ENCODE data around the gene THADA.

The THADA gene

GRCh38 chr2:43349904-43350303 lies 245.9 kb downstream of the THADA start:
- CTCF ChIA-PET, result no interaction called here
- POLR2A ChIA-PET, result no interaction called here
- Histone ChIP-seq H3K4me3 (ENCODE audit: control insufficient read depth in 1 of 7, extremely low read depth in 1 of 7, insufficient read depth in 4 of 7, low read depth in 2 of 7, low read length in 6 of 7) (no peak overlapping the region), H3K27ac (ENCODE audit: insufficient read depth in 1 of 2, low read depth in 1 of 2, low read length in 2 of 2, poor library complexity in 1 of 2, severe bottlenecking in 2 of 2) (no peak overlapping the region), H3K4me1 (ENCODE audit: control extremely low read depth in 1 of 4, control insufficient read depth in 4 of 4, insufficient read depth in 4 of 4, low read length in 3 of 4) (no peaks in the 10 kb centered on the region), H3K27me3 (replicated peaks in 2 of 5; ENCODE audit: control insufficient read depth in 4 of 5, insufficient read depth in 5 of 5, low read length in 4 of 5) (no peaks in the 10 kb centered on the region), H3K9me3 (ENCODE audit: control extremely low read depth in 1 of 5, control insufficient read depth in 4 of 5, insufficient read depth in 2 of 5, low read depth in 1 of 5, low read length in 4 of 5) (no peaks in the 10 kb centered on the region), H3K36me3 (ENCODE audit: control insufficient read depth in 4 of 4, insufficient read depth in 4 of 4, low read length in 3 of 4) (peaks cover 0 to 3% (median 1%) of the 10 kb centered on the region in 4 experiments)
- WGBS (ENCODE audit: insufficient coverage), result 100% methylated on average over 1 of the region's 3 CpGs
- no peak for DNase-seq

GRCh38 chr2:43348908-43349661 lies 246.8 kb downstream of the THADA start:
- POLR2A ChIA-PET, result no interaction called here
- no CpG with 5 or more reads among the region's 1 CpG for WGBS (ENCODE audit: insufficient coverage)

GRCh38 chr2:43347746-43348145 lies 248.1 kb downstream of the THADA start:
- ChIA-PET POLR2A (interaction anchor here (1.0 kb wide), 1 partner anchor 19 kb away, joined by 3 read pairs; no protein-coding TSS in a partner anchor), CTCF (no interaction called here)
- peaks cover 5 to 10% (median 9%) of the 10 kb centered on the region in 4 experiments for H3K36me3 ChIP-seq (ENCODE audit: control insufficient read depth in 4 of 4, insufficient read depth in 4 of 4, low read length in 3 of 4)
- no peak overlapping the region for H3K27ac ChIP-seq (ENCODE audit: insufficient read depth in 1 of 2, low read depth in 1 of 2, low read length in 2 of 2, poor library complexity in 1 of 2, severe bottlenecking in 2 of 2)
- no peaks in the 10 kb centered on the region for H3K4me1 ChIP-seq (ENCODE audit: control extremely low read depth in 1 of 4, control insufficient read depth in 4 of 4, insufficient read depth in 4 of 4, low read length in 3 of 4)
- no peak overlapping the region for H3K4me3 ChIP-seq (ENCODE audit: control insufficient read depth in 1 of 7, extremely low read depth in 1 of 7, insufficient read depth in 4 of 7, low read depth in 2 of 7, low read length in 6 of 7)
- WGBS (ENCODE audit: insufficient coverage), result 96% methylated on average over 3 of the region's 4 CpGs
- no peaks in the 10 kb centered on the region for H3K9me3 ChIP-seq (ENCODE audit: control extremely low read depth in 1 of 5, control insufficient read depth in 4 of 5, insufficient read depth in 2 of 5, low read depth in 1 of 5, low read length in 4 of 5)
- H3K27me3 ChIP-seq (replicated peaks in 2 of 5; ENCODE audit: control insufficient read depth in 4 of 5, insufficient read depth in 5 of 5, low read length in 4 of 5), result no peaks in the 10 kb centered on the region
- DNase-seq, result no peak

More at GRCh38 chr2:43348908-43349661, 246.8 kb downstream of the THADA start:
- no peaks in the 10 kb centered on the region for H3K9me3 ChIP-seq (ENCODE audit: control extremely low read depth in 1 of 5, control insufficient read depth in 4 of 5, insufficient read depth in 2 of 5, low read depth in 1 of 5, low read length in 4 of 5)
- H3K4me1 ChIP-seq (ENCODE audit: control extremely low read depth in 1 of 4, control insufficient read depth in 4 of 4, insufficient read depth in 4 of 4, low read length in 3 of 4), result no peaks in the 10 kb centered on the region
- H3K27ac ChIP-seq (ENCODE audit: insufficient read depth in 1 of 2, low read depth in 1 of 2, low read length in 2 of 2, poor library complexity in 1 of 2, severe bottlenecking in 2 of 2), result no peak overlapping the region
- DNase-seq, result no peak
- CTCF ChIA-PET, result no interaction called here
- H3K27me3 ChIP-seq (replicated peaks in 2 of 5; ENCODE audit: control insufficient read depth in 4 of 5, insufficient read depth in 5 of 5, low read length in 4 of 5), result no peaks in the 10 kb centered on the region
- peaks cover 0 to 3% (median 1%) of the 10 kb centered on the region in 4 experiments for H3K36me3 ChIP-seq (ENCODE audit: control insufficient read depth in 4 of 4, insufficient read depth in 4 of 4, low read length in 3 of 4)
- no peak overlapping the region for H3K4me3 ChIP-seq (ENCODE audit: control insufficient read depth in 1 of 7, extremely low read depth in 1 of 7, insufficient read depth in 4 of 7, low read depth in 2 of 7, low read length in 6 of 7)

- H3K4me1 ChIP-seq (ENCODE audit: control extremely low read depth in 1 of 4, control insufficient read depth in 4 of 4, insufficient read depth in 4 of 4, low read length in 3 of 4), result no peaks in the 10 kb centered on the region
- no peak overlapping the region for H3K27ac ChIP-seq (ENCODE audit: insufficient read depth in 1 of 2, low read depth in 1 of 2, low read length in 2 of 2, poor library complexity in 1 of 2, severe bottlenecking in 2 of 2)
- DNase-seq, result no peak
- no peaks in the 10 kb centered on the region for H3K27me3 ChIP-seq (replicated peaks in 2 of 5; ENCODE audit: control insufficient read depth in 4 of 5, insufficient read depth in 5 of 5, low read length in 4 of 5)
- no peaks in the 10 kb centered on the region for H3K9me3 ChIP-seq (ENCODE audit: control extremely low read depth in 1 of 5, control insufficient read depth in 4 of 5, insufficient read depth in 2 of 5, low read depth in 1 of 5, low read length in 4 of 5)
- ChIA-PET CTCF (no interaction called here), POLR2A (interaction anchor here (0.8 to 1.0 kb wide), 2 partner anchors 14 to 20 kb away, joined by 3 read pairs; no protein-coding TSS in a partner anchor)
- 100% methylated on average over 8 of the region's 13 CpGs for WGBS (ENCODE audit: insufficient coverage)
- no peak overlapping the region for H3K4me3 ChIP-seq (ENCODE audit: control insufficient read depth in 1 of 7, extremely low read depth in 1 of 7, insufficient read depth in 4 of 7, low read depth in 2 of 7, low read length in 6 of 7)
- H3K36me3 ChIP-seq (ENCODE audit: control insufficient read depth in 4 of 4, insufficient read depth in 4 of 4, low read length in 3 of 4), result peaks cover 10 to 14% (median 12%) of the 10 kb centered on the region in 4 experiments
These were observed 249.0 kb downstream of the THADA start for GRCh38 chr2:43346602-43347567.

DNA sequence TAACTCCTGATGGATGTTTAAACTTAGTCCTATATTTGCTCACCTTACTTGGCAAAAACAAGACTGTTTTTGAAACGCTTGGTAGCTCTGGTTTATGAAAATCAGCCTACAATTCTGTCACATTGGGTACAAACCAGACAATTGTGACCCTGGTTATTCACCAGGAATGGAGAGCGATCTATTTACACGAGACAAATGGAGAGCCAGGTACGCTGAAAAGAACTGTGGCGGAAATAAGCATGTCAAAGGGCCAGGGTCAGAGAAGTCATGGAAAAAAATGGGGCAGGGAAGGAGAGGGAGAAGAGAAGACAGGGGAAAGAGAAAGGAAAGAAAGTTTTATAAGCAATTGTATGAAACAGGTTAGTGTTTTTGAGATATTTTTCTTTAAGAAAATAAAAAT lies 250.0 kb downstream of the THADA start:
- WGBS (ENCODE audit: insufficient coverage), result 88% methylated on average over 5 of the region's 5 CpGs
- Histone ChIP-seq H3K4me3 (ENCODE audit: control insufficient read depth in 1 of 7, extremely low read depth in 1 of 7, insufficient read depth in 4 of 7, low read depth in 2 of 7, low read length in 6 of 7) (no peak overlapping the region), H3K4me1 (ENCODE audit: control extremely low read depth in 1 of 4, control insufficient read depth in 4 of 4, insufficient read depth in 4 of 4, low read length in 3 of 4) (no peaks in the 10 kb centered on the region), H3K27ac (ENCODE audit: insufficient read depth in 1 of 2, low read depth in 1 of 2, low read length in 2 of 2, poor library complexity in 1 of 2, severe bottlenecking in 2 of 2) (no peak overlapping the region), H3K36me3 (ENCODE audit: control insufficient read depth in 4 of 4, insufficient read depth in 4 of 4, low read length in 3 of 4) (peaks cover 14 to 17% (median 14%) of the 10 kb centered on the region in 4 experiments), H3K9me3 (ENCODE audit: control extremely low read depth in 1 of 5, control insufficient read depth in 4 of 5, insufficient read depth in 2 of 5, low read depth in 1 of 5, low read length in 4 of 5) (no peaks in the 10 kb centered on the region), H3K27me3 (replicated peaks in 2 of 5; ENCODE audit: control insufficient read depth in 4 of 5, insufficient read depth in 5 of 5, low read length in 4 of 5) (no peaks in the 10 kb centered on the region)
- ChIA-PET CTCF (interaction anchor here (1.0 kb wide), 1 partner anchor 12 kb away, joined by 4 read pairs; no protein-coding TSS in a partner anchor), POLR2A (no interaction called here)
- DNase-seq, result no peak

DNA sequence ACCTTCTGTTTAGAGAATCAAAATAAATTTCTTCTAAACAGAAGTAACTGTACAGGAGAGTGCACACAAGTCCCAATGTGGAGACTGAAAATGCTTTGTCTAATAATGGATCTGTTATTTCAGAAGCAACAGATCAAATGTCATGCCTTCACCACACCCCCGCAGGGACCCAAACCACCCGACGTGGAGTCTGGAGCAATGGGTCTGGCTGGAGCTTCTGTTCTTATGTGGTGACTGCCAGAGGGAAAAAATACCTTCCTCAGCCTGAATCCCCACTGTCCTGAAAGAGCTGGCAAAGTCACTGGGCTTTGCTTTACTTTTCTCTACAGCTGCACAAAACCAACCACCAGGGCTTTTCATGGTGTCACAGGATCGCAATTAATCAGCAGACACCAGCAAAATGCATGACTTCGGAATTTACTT lies 250.4 kb downstream of the THADA start:
- Histone ChIP-seq H3K9me3 (ENCODE audit: control extremely low read depth in 1 of 5, control insufficient read depth in 4 of 5, insufficient read depth in 2 of 5, low read depth in 1 of 5, low read length in 4 of 5) (no peaks in the 10 kb centered on the region), H3K27ac (ENCODE audit: insufficient read depth in 1 of 2, low read depth in 1 of 2, low read length in 2 of 2, poor library complexity in 1 of 2, severe bottlenecking in 2 of 2) (no peak overlapping the region), H3K4me1 (ENCODE audit: control extremely low read depth in 1 of 4, control insufficient read depth in 4 of 4, insufficient read depth in 4 of 4, low read length in 3 of 4) (peaks cover 0 to under 1% (median 0%) of the 10 kb centered on the region in 4 experiments), H3K27me3 (replicated peaks in 2 of 5; ENCODE audit: control insufficient read depth in 4 of 5, insufficient read depth in 5 of 5, low read length in 4 of 5) (no peaks in the 10 kb centered on the region), H3K4me3 (ENCODE audit: control insufficient read depth in 1 of 7, extremely low read depth in 1 of 7, insufficient read depth in 4 of 7, low read depth in 2 of 7, low read length in 6 of 7) (no peak overlapping the region), H3K36me3 (ENCODE audit: control insufficient read depth in 4 of 4, insufficient read depth in 4 of 4, low read length in 3 of 4) (peaks cover 14 to 17% (median 16%) of the 10 kb centered on the region in 4 experiments)
- POLR2A ChIA-PET, result no interaction called here
- WGBS (ENCODE audit: insufficient coverage), result 95% methylated on average over 5 of the region's 5 CpGs
- CTCF ChIA-PET, result interaction anchor here (1.0 kb wide), 1 partner anchor 12 kb away, joined by 4 read pairs; no protein-coding TSS in a partner anchor
- no peak for DNase-seq

Data from common myeloid progenitor, CD34-positive (primary cell).